ENCODE data around the gene VPS35L.

DNA sequence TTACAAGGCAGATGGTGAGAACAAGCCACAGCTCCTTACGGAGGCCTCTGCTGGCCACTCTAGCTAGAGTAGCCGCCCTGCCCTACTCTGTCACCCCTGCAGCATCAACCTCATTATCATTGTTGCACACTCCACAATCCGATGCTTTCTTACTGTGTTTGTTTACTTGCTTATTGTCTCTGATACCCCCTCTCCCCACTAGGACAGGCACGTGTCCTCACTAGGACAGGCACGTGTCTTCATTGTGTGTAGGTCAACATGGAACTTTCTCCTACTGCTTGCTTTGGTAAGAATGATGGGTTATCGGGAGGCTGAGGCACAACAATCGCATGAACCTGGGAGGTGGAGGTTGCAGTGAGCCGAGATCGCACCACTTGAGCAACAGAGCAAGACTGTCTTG lies 98.6 kb downstream of the VPS35L start:
- TF ChIP-seq, protein P1, sequence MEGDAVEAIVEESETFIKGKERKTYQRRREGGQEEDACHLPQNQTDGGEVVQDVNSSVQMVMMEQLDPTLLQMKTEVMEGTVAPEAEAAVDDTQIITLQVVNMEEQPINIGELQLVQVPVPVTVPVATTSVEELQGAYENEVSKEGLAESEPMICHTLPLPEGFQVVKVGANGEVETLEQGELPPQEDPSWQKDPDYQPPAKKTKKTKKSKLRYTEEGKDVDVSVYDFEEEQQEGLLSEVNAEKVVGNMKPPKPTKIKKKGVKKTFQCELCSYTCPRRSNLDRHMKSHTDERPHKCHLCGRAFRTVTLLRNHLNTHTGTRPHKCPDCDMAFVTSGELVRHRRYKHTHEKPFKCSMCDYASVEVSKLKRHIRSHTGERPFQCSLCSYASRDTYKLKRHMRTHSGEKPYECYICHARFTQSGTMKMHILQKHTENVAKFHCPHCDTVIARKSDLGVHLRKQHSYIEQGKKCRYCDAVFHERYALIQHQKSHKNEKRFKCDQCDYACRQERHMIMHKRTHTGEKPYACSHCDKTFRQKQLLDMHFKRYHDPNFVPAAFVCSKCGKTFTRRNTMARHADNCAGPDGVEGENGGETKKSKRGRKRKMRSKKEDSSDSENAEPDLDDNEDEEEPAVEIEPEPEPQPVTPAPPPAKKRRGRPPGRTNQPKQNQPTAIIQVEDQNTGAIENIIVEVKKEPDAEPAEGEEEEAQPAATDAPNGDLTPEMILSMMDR (IDR thresholded peaks at IDR 0.05) = no peak
- TF ChIP-seq POLR2A (IDR thresholded peaks at IDR 0.05) (no peak), POLR2AphosphoS5 (IDR thresholded peaks at IDR 0.05) (no peak)

Measured in prostate gland (tissue), 2 donors.